Ascending aorta (tissue), 2 donors: ENCODE data around the gene SPRR2B. TPM values are rescaled to one million over a fixed set of nuclear protein-coding genes. Genes with fewer than 3 reads are reported as not detected.
"Not testable (repeated sequence)": the region's sequence is repeated elsewhere in the genome, so short reads cannot be mapped to it uniquely, and the experiment has no call there.

Experiments
- DNase-seq, 2 donors: peaks; one replicate each; pipeline ENCODE4 v3.0.0-alpha.2; 2019; ENCODE audit warnings: low spot score in 2 of 2
- H3K27ac ChIP-seq, 2 donors: fragments of 200-600 bp; sonication (generic); one replicate each; pipeline ENCODE4 v1.5.1; 2016 to 2017; ENCODE audit warnings: mild to moderate bottlenecking in 1 of 2
- H3K27me3 ChIP-seq: fragments of 200-600 bp; sonication (generic); one replicate; pipeline ENCODE4 v1.5.1; 2017
- H3K36me3 ChIP-seq, 2 donors: fragments of 200-600 bp; sonication (generic); one replicate each; pipeline ENCODE4 v1.5.1; 2016
- H3K4me1 ChIP-seq, 2 donors: fragments of 200-600 bp; sonication (generic); one replicate each; pipeline ENCODE4 v1.5.1; 2016 to 2017; ENCODE audit warnings: mild to moderate bottlenecking in 1 of 2
- H3K4me3 ChIP-seq, 2 donors: fragments of 200-600 bp; sonication (generic); one replicate each; pipeline ENCODE4 v1.5.1; 2016 to 2017; ENCODE audit warnings: mild to moderate bottlenecking in 1 of 2
- H3K9me3 ChIP-seq, 2 donors: fragments of 200-600 bp; sonication (generic); one replicate each; pipeline ENCODE4 v1.5.1; 2016
- intact Hi-C: fragments of 100-400 bp; cut with DNase I; formaldehyde crosslinking; loops from one replicate; pipeline ENCODE4 v1.15.1; 2023
- total RNA-seq: library from RNA; depleted of rRNA; stranded (reverse); fragments of >200 nt; gene quantifications from one replicate; pipeline ENCODE4 v1.1.0, GENCODE V29; 2016
- TF ChIP-seq, protein P1 (sequence below), 3 experiments: fragments of 200-600 bp in 2 of 3; fragments of 450-650 bp in 1 of 3; sonication (generic) in 2 of 3; IDR thresholded peaks; one replicate each; pipeline ENCODE4 v1.5.1; 2016 to 2019; ENCODE audit warnings: antibody characterized with exemption in 3 of 3, mild to moderate bottlenecking in 1 of 3, moderate library complexity in 1 of 3

SPRR2B gene
- total RNA-seq, 1 donor from 2014 or later: not detected

- TF ChIP-seq, protein P1, sequence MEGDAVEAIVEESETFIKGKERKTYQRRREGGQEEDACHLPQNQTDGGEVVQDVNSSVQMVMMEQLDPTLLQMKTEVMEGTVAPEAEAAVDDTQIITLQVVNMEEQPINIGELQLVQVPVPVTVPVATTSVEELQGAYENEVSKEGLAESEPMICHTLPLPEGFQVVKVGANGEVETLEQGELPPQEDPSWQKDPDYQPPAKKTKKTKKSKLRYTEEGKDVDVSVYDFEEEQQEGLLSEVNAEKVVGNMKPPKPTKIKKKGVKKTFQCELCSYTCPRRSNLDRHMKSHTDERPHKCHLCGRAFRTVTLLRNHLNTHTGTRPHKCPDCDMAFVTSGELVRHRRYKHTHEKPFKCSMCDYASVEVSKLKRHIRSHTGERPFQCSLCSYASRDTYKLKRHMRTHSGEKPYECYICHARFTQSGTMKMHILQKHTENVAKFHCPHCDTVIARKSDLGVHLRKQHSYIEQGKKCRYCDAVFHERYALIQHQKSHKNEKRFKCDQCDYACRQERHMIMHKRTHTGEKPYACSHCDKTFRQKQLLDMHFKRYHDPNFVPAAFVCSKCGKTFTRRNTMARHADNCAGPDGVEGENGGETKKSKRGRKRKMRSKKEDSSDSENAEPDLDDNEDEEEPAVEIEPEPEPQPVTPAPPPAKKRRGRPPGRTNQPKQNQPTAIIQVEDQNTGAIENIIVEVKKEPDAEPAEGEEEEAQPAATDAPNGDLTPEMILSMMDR (IDR thresholded peaks at IDR 0.05): no peak
- Histone ChIP-seq H3K4me1 (no peaks in the 10 kb centered on the region), H3K4me3 (no peak within 1 kb of the TSS), H3K27me3 (no peaks in the 10 kb centered on the region), H3K36me3 (no peaks in the 10 kb centered on the region), H3K27ac (no peak within 1 kb of the TSS), H3K9me3 (no peaks in the 10 kb centered on the region)
- intact Hi-C loops: no loop called here
- DNase-seq: no peak
These were observed 40.5 kb downstream of the SPRR2B start, which contains the start of gene SPRR1B for GRCh38 chr1:153030895-153031294. TSS of gene SPRR1B (plus strand) at chr1:153031203. CDS start at chr1:153032346, 1,143 bp downstream.

DNA sequence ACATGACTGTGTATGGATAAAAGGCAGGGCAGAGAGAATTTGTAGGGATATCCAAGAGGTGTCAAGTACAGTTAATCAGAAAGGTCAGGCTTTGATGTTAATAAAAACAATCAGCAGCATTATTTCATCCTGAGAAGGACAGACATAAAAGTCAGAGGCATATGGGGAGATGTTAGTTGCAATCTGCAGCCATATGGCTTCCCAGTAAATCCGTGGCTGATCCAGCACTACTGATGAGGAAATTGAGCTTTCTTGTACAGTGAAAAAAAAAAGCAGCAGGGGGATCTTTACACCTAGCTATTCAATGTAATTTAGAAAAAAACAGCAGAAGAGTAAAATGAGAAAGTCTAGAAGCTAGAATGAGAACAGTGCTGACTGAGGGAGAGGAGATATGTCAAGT lies 42.6 kb downstream of the SPRR2B start:
- DNase-seq: no peak
- Histone ChIP-seq H3K36me3 (no peaks in the 10 kb centered on the region), H3K9me3 (no peaks in the 10 kb centered on the region), H3K27me3 (no peaks in the 10 kb centered on the region), H3K4me3 (no peak overlapping the region), H3K27ac (no peak overlapping the region), H3K4me1 (no peaks in the 10 kb centered on the region)
- TF ChIP-seq, protein P1 (IDR thresholded peaks at IDR 0.05): no peak
- intact Hi-C loops: no loop called here

GRCh38 chr1:153025797-153026196 lies 45.6 kb downstream of the SPRR2B start:
- Histone ChIP-seq H3K4me3 (no peak overlapping the region), H3K27ac (no peak overlapping the region), H3K27me3 (no peaks in the 10 kb centered on the region), H3K36me3 (no peaks in the 10 kb centered on the region), H3K4me1 (no peaks in the 10 kb centered on the region), H3K9me3 (no peaks in the 10 kb centered on the region)
- intact Hi-C loops: no loop called here
- TF ChIP-seq, protein P1 (IDR thresholded peaks at IDR 0.05): no peak
- DNase-seq: no peak

DNA sequence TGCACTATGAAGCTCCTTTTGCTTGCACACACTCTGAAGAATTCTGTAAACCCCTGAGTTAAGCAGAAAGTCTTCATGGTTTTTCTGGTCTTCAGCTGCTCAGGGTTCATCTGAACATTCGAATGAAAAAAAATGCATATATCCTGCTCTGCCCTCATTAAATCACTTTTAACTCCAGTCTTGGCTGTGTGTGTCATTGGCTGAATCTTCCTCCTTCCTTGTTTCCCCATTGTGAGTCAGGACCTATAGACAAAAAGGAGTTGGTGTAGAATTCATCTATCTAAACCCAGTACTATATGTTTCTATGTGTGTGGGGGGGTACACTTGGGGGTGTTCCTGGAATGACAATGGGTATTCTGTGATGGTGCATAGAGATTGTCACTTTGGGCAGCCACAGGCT lies 47.0 kb downstream of the SPRR2B start:
- no peaks in the 10 kb centered on the region for H3K4me1 ChIP-seq
- no peak overlapping the region for H3K27ac ChIP-seq
- TF ChIP-seq, protein P1 (IDR thresholded peaks at IDR 0.05): no peak
- H3K27me3 ChIP-seq: no peaks in the 10 kb centered on the region
- H3K9me3 ChIP-seq: no peaks in the 10 kb centered on the region
- H3K36me3 ChIP-seq: no peaks in the 10 kb centered on the region
- DNase-seq: no peak
- intact Hi-C loops: no loop called here
- H3K4me3 ChIP-seq: no peak overlapping the region

DNA sequence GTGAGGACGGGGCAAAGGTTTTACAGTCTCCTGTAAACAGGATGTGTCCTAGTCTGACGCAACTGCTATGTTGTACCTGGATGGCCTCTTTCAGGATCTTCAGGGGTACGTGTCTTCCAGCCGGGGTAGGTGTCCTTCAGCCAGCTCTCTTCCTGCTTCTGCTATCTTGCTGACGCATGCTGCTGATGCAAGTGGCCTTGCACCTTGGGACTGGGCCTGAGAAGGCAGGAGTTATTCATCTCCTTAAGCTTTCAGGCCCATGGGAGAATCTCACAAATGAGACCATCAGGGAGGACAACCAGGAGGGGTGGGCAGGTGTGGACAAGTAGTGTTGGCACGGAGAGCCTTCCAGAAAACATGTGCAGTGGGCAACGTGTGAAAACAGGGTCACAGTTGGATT lies 48.3 kb downstream of the SPRR2B start:
- Histone ChIP-seq H3K27me3 (no peaks in the 10 kb centered on the region), H3K36me3 (no peaks in the 10 kb centered on the region), H3K4me1 (no peaks in the 10 kb centered on the region), H3K27ac (no peak overlapping the region), H3K9me3 (no peaks in the 10 kb centered on the region), H3K4me3 (no peak overlapping the region)
- TF ChIP-seq, protein P1 (IDR thresholded peaks at IDR 0.05): no peak
- intact Hi-C loops: no loop called here
- no peak for DNase-seq

DNA sequence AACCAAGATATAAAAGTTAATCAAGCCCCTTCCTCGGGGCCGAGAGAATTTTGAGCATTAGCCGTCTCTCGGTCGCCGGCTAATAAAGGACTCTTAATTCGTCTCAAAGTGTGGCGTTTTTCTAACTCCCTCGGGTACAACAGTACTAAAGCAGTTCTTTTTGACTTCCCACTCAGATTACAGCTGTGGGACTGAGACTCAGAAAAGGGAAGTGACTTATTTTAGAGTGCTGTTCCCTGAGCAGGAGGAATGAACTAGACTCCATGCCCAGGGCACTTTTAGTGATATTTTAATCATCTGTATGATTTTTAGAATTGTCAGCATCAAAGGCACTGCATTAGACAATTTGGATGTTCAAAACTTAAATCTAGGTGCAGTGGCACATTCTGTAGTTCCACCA lies 49.1 kb downstream of the SPRR2B start:
- DNase-seq, H3K4me3 ChIP-seq, H3K27ac ChIP-seq, H3K27me3 ChIP-seq, H3K36me3 ChIP-seq, intact Hi-C loops, H3K9me3 ChIP-seq, H3K4me1 ChIP-seq: not testable (repeated sequence)

DNA sequence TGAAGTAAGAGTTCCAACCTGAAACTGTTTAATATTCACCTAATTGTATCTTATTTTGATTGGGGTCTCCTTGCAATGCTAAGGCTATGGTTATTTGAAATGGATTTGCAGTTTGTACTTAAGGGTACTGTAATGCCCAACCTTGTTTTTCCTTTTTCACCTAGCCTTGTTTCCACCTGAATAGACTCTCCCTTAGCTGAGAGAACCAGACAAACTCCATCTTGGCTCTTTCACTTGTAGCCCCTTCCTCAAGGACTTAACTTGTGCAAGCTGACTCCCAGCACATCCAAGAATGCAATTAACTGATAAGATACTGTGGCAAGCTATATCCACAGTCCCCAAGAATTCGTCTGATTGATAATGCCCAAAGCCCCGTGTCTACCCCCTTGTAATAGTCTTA lies 49.6 kb downstream of the SPRR2B start:
- H3K36me3 ChIP-seq, DNase-seq, H3K9me3 ChIP-seq, intact Hi-C loops, H3K4me3 ChIP-seq, H3K27me3 ChIP-seq, H3K27ac ChIP-seq, H3K4me1 ChIP-seq: not testable (repeated sequence)
